ENCODE measurements around the gene PNMA8A. TPM values are rescaled to one million over a fixed set of nuclear protein-coding genes. Genes with fewer than 3 reads are reported as not detected.

The PNMA8A gene
- total RNA-seq, 4 donors from 2014 or later = 0.33 to 2.3 (median 0.78) TPM

DNA sequence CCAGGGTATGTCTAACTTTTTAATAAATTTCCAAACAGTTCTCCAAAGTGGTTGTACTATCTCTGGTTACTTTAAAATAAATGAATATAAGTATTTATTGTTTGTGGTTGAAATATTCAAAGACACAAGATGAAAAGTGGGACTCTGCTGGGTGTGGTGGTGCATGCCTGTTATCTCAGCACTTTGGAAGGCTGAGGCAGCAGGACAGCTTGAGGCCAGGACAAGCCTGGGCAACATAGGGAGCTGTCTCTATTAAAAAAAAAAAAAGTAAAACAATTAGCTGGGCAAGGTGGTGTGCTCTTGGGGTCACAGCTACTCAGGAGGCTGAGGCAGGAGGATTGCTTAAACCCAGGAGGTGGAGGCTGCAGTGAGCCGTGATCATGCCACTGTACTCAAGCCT, 10.4 kb downstream of the PNMA8A start:
- TF ChIP-seq, protein P1, sequence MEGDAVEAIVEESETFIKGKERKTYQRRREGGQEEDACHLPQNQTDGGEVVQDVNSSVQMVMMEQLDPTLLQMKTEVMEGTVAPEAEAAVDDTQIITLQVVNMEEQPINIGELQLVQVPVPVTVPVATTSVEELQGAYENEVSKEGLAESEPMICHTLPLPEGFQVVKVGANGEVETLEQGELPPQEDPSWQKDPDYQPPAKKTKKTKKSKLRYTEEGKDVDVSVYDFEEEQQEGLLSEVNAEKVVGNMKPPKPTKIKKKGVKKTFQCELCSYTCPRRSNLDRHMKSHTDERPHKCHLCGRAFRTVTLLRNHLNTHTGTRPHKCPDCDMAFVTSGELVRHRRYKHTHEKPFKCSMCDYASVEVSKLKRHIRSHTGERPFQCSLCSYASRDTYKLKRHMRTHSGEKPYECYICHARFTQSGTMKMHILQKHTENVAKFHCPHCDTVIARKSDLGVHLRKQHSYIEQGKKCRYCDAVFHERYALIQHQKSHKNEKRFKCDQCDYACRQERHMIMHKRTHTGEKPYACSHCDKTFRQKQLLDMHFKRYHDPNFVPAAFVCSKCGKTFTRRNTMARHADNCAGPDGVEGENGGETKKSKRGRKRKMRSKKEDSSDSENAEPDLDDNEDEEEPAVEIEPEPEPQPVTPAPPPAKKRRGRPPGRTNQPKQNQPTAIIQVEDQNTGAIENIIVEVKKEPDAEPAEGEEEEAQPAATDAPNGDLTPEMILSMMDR (IDR thresholded peaks at IDR 0.05; ENCODE audit: low read depth) = no peak

- TF ChIP-seq, protein P1 (IDR thresholded peaks at IDR 0.05; ENCODE audit: low read depth) = no peak
Observed at GRCh38 chr19:46460055-46460454, 11.3 kb downstream of the PNMA8A start.

DNA sequence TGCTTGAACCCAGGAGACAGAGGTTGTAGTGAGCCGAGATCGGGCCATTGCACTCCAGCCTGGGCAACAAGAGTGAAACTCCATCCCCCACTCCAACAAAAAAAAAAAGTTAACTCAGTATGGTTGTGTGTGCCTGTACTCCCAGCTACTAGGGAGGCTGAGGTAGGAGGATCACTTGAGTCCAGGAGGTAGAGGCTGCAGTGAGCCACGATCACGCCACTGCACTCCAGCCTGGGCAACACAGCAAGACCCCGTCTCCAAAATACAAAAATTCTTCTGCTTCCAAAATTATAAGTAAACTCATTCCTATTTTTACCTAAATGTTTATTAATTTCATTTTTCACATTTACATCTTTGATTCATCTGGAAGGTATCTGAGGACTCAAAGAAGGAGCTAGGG, 14.4 kb downstream of the PNMA8A start:
- TF ChIP-seq, protein P1 (IDR thresholded peaks at IDR 0.05; ENCODE audit: low read depth) = no peak

- TF ChIP-seq, protein P1 (IDR thresholded peaks at IDR 0.05; ENCODE audit: low read depth) = no peak
Observed at GRCh38 chr19:46454244-46454643, 17.1 kb downstream of the PNMA8A start.

- TF ChIP-seq, protein P1 (IDR thresholded peaks at IDR 0.05; ENCODE audit: low read depth) = no peak
Observed at GRCh38 chr19:46453661-46454060, 17.7 kb downstream of the PNMA8A start.

DNA sequence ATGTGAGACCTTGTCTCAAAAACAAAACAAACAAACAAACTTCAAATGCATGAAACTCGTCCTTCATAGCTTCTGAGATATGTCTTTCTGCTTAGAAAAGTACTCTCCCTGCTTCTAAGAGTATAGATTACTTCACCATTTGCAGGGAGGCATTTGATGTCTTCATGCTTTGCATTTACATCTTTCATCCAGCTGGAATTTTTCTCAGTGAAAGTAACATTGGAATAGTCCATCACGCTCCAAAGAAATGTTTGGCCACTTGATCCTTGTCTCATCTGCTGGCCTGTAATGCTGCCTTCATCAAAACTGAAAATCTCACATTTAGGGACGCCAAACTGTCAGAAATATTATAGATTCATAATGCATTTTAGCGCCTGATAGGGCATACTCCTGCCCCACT, 19.2 kb downstream of the PNMA8A start:
- TF ChIP-seq, protein P1 (IDR thresholded peaks at IDR 0.05; ENCODE audit: low read depth) = no peak

DNA sequence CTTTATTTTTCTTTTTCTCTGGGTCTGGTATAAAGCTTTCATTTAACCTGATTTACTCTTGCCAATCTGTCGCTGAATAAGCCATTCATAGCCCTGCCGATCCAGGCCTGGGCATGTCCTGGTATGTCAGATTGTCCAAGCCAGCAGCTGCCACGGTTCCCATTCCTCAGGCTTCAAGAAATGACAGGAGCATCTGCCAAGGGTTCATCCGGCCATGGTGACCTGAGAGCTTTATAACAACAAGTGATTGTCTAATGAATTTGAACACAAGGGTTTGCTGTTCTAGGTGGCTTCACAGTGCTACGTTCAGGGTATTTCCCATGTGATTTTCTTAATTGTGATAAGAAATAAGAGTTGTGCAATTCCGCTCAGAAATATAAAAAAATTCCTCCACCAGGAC, 20.0 kb downstream of the PNMA8A start:
- TF ChIP-seq, protein P1 (IDR thresholded peaks at IDR 0.05; ENCODE audit: low read depth) = no peak
